Measurements from ENCODE around the gene MLXIPL. TPM values are rescaled to one million over a fixed set of nuclear protein-coding genes. Genes with fewer than 3 reads are reported as not detected.

The MLXIPL gene
- polyA plus RNA-seq, 1 donor from 2014 or later = 1.8 TPM

DNA sequence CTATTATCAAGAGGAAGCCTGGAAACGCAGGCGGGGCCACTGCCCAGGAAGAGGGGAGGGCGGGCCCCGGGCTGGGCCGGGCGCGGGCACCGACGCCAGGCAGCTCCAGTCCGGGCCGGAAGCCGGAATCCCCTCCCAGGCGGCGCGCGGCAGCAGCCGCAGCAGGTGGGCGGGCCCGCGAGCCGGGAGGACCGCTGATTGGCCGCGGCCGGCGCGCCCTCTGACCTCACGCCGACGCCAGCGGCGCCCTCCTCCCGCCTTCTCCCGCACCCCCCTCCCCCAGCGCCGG, 67.3 kb downstream of the MLXIPL start:
- Histone ChIP-seq H3K4me3 (ENCODE audit: low read length) (peak overlapping the region; percentile 95), H3K27me3 (ENCODE audit: insufficient read depth, low read depth, low read length) (no peaks in the 10 kb centered on the region), H2AFZ (ENCODE audit: low read depth, low read length) (peak overlapping the region; percentile 27), H3K9me3 (ENCODE audit: low read length) (no peaks in the 10 kb centered on the region), H4K20me1 (ENCODE audit: insufficient read depth) (no peaks in the 10 kb centered on the region), H3K9ac (ENCODE audit: low read length) (peak overlapping the region; percentile 97), H3F3A (ENCODE audit: insufficient read depth, low read length, poor library complexity, severe bottlenecking) (no peaks in the 10 kb centered on the region), H3K36me3 (ENCODE audit: insufficient read depth, low read length) (no peaks in the 10 kb centered on the region), H3K9me2 (ENCODE audit: insufficient read depth, low read length) (no peaks in the 10 kb centered on the region), H3K4me2 (ENCODE audit: low read length) (peak overlapping the region; percentile 65), H3K27ac (ENCODE audit: low read length) (peak overlapping the region; percentile 91), H3K79me2 (replicated peaks; ENCODE audit: insufficient read depth, low read length) (peaks cover 33% of the 10 kb centered on the region)
- TF ChIP-seq POLR2AphosphoS5 (IDR thresholded peaks at IDR 0.05) = no peak
- no peak for TF ChIP-seq EP300 (conservative IDR thresholded peaks at IDR 0.05; ENCODE audit: poor library complexity, severe bottlenecking)
- TF ChIP-seq TAF1 (IDR thresholded peaks at IDR 0.05; ENCODE audit: low read depth) = no peak
- TF ChIP-seq MXI1 (conservative IDR thresholded peaks at IDR 0.05; ENCODE audit: poor library complexity, severe bottlenecking) = peak; percentile 69
- TF ChIP-seq RAD21 (conservative IDR thresholded peaks at IDR 0.05) = peak; percentile 21
- TF ChIP-seq, protein P1, sequence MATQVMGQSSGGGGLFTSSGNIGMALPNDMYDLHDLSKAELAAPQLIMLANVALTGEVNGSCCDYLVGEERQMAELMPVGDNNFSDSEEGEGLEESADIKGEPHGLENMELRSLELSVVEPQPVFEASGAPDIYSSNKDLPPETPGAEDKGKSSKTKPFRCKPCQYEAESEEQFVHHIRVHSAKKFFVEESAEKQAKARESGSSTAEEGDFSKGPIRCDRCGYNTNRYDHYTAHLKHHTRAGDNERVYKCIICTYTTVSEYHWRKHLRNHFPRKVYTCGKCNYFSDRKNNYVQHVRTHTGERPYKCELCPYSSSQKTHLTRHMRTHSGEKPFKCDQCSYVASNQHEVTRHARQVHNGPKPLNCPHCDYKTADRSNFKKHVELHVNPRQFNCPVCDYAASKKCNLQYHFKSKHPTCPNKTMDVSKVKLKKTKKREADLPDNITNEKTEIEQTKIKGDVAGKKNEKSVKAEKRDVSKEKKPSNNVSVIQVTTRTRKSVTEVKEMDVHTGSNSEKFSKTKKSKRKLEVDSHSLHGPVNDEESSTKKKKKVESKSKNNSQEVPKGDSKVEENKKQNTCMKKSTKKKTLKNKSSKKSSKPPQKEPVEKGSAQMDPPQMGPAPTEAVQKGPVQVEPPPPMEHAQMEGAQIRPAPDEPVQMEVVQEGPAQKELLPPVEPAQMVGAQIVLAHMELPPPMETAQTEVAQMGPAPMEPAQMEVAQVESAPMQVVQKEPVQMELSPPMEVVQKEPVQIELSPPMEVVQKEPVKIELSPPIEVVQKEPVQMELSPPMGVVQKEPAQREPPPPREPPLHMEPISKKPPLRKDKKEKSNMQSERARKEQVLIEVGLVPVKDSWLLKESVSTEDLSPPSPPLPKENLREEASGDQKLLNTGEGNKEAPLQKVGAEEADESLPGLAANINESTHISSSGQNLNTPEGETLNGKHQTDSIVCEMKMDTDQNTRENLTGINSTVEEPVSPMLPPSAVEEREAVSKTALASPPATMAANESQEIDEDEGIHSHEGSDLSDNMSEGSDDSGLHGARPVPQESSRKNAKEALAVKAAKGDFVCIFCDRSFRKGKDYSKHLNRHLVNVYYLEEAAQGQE (IDR thresholded peaks at IDR 0.05; ENCODE audit: borderline replicate concordance) = no peak
- TF ChIP-seq EZH2 (IDR thresholded peaks at IDR 0.05; ENCODE audit: borderline replicate concordance, insufficient read depth, low read length, poor library complexity, severe bottlenecking) = no peak
- peak; percentile 43 for TF ChIP-seq SMC3 (conservative IDR thresholded peaks at IDR 0.05; ENCODE audit: poor library complexity)

DNA sequence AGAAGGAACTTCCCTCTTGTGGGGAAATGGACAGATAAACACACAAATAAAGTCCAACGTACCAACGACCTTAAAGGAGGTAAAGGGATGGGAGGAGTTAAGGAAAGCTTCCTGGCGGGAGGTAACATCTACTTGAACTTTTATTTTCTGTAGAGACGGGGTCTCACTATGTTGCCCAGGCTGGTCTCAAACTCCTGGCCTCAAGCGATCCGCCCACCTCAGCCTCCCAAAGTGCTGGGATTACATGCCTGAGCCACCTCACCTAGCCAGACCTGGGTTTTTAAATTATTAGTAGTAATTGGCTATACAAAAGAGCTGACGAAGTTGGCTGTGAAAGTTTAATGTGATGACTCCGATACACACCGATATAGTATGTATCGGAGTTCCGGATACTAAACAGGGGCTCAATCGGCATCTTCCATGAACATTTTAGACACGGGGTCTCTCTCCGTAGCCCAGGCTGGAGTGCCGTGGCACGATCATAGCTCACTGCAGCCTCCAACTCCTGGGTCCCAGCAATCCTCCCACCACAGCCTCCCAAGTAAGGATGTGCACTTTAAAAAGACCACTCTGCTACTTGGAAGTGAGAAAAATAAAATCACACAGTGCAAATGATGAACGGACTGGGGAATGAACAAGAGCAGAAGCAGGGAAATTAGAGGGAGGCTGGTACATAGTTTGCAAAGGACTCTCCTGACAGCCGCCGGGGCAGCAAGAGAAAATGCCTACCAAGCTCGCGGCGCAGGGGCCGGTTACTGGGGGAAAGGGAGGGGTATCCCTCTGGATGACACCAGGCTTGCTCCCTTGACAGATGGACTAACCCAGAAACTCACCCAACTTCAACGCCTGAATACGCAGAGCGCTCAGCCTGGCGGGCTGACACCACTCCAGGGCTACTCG, 67.9 kb downstream of the MLXIPL start:
- H3K9me2 ChIP-seq (ENCODE audit: insufficient read depth, low read length) = no peaks in the 10 kb centered on the region
- peaks cover 33% of the 10 kb centered on the region for H3K79me2 ChIP-seq (replicated peaks; ENCODE audit: insufficient read depth, low read length)
- H3K9ac ChIP-seq (ENCODE audit: low read length) = peak overlapping the region; percentile 97
- peak overlapping the region; percentile 65 for H3K4me2 ChIP-seq (ENCODE audit: low read length)
- H3K27me3 ChIP-seq (ENCODE audit: insufficient read depth, low read depth, low read length) = no peaks in the 10 kb centered on the region
- no peaks in the 10 kb centered on the region for H3K36me3 ChIP-seq (ENCODE audit: insufficient read depth, low read length)
- peak overlapping the region; percentile 66 for H3K27ac ChIP-seq (ENCODE audit: low read length)
- peak overlapping the region; percentile 95 for H3K4me3 ChIP-seq (ENCODE audit: low read length)
- no peak for TF ChIP-seq POLR2AphosphoS5 (IDR thresholded peaks at IDR 0.05)
- TF ChIP-seq RAD21 (conservative IDR thresholded peaks at IDR 0.05) = no peak
- TF ChIP-seq, protein P2, sequence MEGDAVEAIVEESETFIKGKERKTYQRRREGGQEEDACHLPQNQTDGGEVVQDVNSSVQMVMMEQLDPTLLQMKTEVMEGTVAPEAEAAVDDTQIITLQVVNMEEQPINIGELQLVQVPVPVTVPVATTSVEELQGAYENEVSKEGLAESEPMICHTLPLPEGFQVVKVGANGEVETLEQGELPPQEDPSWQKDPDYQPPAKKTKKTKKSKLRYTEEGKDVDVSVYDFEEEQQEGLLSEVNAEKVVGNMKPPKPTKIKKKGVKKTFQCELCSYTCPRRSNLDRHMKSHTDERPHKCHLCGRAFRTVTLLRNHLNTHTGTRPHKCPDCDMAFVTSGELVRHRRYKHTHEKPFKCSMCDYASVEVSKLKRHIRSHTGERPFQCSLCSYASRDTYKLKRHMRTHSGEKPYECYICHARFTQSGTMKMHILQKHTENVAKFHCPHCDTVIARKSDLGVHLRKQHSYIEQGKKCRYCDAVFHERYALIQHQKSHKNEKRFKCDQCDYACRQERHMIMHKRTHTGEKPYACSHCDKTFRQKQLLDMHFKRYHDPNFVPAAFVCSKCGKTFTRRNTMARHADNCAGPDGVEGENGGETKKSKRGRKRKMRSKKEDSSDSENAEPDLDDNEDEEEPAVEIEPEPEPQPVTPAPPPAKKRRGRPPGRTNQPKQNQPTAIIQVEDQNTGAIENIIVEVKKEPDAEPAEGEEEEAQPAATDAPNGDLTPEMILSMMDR (IDR thresholded peaks at IDR 0.05; ENCODE audit: poor library complexity, severe bottlenecking) = no peak
- TF ChIP-seq, protein P1 (IDR thresholded peaks at IDR 0.05; ENCODE audit: borderline replicate concordance) = no peak
- TF ChIP-seq TAF1 (IDR thresholded peaks at IDR 0.05; ENCODE audit: low read depth) = no peak
- TF ChIP-seq MXI1 (conservative IDR thresholded peaks at IDR 0.05; ENCODE audit: poor library complexity, severe bottlenecking) = no peak
- TF ChIP-seq EP300 (conservative IDR thresholded peaks at IDR 0.05; ENCODE audit: poor library complexity, severe bottlenecking) = no peak
- no peak for TF ChIP-seq SMC3 (conservative IDR thresholded peaks at IDR 0.05; ENCODE audit: poor library complexity)
- no peak for TF ChIP-seq EZH2 (IDR thresholded peaks at IDR 0.05; ENCODE audit: borderline replicate concordance, insufficient read depth, low read length, poor library complexity, severe bottlenecking)
- no peaks in the 10 kb centered on the region for H4K20me1 ChIP-seq (ENCODE audit: insufficient read depth)
- H3K9me3 ChIP-seq (ENCODE audit: low read length) = no peaks in the 10 kb centered on the region
- no peaks in the 10 kb centered on the region for H3F3A ChIP-seq (ENCODE audit: insufficient read depth, low read length, poor library complexity, severe bottlenecking)
- peak overlapping the region; percentile 27 for H2AFZ ChIP-seq (ENCODE audit: low read depth, low read length)

All from neural cell (in vitro differentiated cells).